Neural crest cell (in vitro differentiated cells): ENCODE measurements around the gene CCDC91. TPM values are rescaled to one million over a fixed set of nuclear protein-coding genes. Genes with fewer than 3 reads are reported as not detected.

Source experiments
- DNase-seq: peaks from one replicate; pipeline ENCODE4 v3.0.0; 2021; ENCODE audit warnings: low read depth, mixed read lengths, low spot score
- H3K27ac Mint-ChIP-seq: one replicate; pipeline ENCODE4 v1.8.0; 2021; ENCODE audit warnings: mild to moderate bottlenecking, mixed read lengths; ENCODE audit not compliant: unreplicated experiment
- H3K27me3 Mint-ChIP-seq: 2 replicates; pipeline ENCODE4 v1.8.0; 2021; ENCODE audit warnings: low read depth, mild to moderate bottlenecking, mixed read lengths
- H3K36me3 Mint-ChIP-seq: 2 replicates; pipeline ENCODE4 v1.8.0; 2021; ENCODE audit warnings: low read depth, mild to moderate bottlenecking, mixed read lengths
- H3K4me1 Mint-ChIP-seq: 2 replicates; pipeline ENCODE4 v1.8.0; 2021; ENCODE audit warnings: mixed read lengths
- H3K4me3 Mint-ChIP-seq: one replicate; pipeline ENCODE4 v1.8.0; 2021; ENCODE audit warnings: mild to moderate bottlenecking, mixed read lengths
- H3K9me3 Mint-ChIP-seq: 2 replicates; pipeline ENCODE4 v1.8.0; 2021; ENCODE audit warnings: mixed read lengths
- CTCF ChIP-seq: fragments of 200-600 bp; sonication (generic); conservative IDR thresholded peaks from 2 replicates; pipeline ENCODE4 v1.5.0; 2021; ENCODE audit warnings: antibody characterized with exemption, mild to moderate bottlenecking
- total RNA-seq: library from RNA; stranded (reverse); gene quantifications from 2 replicates; pipeline ENCODE4 v1.2.1, GENCODE V29; 2021

CCDC91 gene
- total RNA-seq, 1 donor from 2014 or later, result 13.9 TPM

- H3K4me3 Mint-ChIP-seq, result no peak overlapping the region
- no peaks in the 10 kb centered on the region for H3K27me3 Mint-ChIP-seq
- no peaks in the 10 kb centered on the region for H3K9me3 Mint-ChIP-seq
- H3K27ac Mint-ChIP-seq, result no peak overlapping the region
- DNase-seq, result no peak
- no peak for TF ChIP-seq CTCF
- H3K4me1 Mint-ChIP-seq, result no peaks in the 10 kb centered on the region
- no peaks in the 10 kb centered on the region for H3K36me3 Mint-ChIP-seq
These were observed 44.2 kb downstream of the CCDC91 start for GRCh38 chr12:28234444-28234843.

GRCh38 chr12:28235015-28235414 lies 44.8 kb downstream of the CCDC91 start:
- no peak overlapping the region for H3K4me3 Mint-ChIP-seq
- H3K9me3 Mint-ChIP-seq, result no peaks in the 10 kb centered on the region
- no peak for TF ChIP-seq CTCF
- no peaks in the 10 kb centered on the region for H3K36me3 Mint-ChIP-seq
- no peak overlapping the region for H3K27ac Mint-ChIP-seq
- no peaks in the 10 kb centered on the region for H3K27me3 Mint-ChIP-seq
- H3K4me1 Mint-ChIP-seq, result no peaks in the 10 kb centered on the region
- no peak for DNase-seq

GRCh38 chr12:28235985-28236384 lies 45.7 kb downstream of the CCDC91 start:
- no peak for DNase-seq
- no peak overlapping the region for H3K27ac Mint-ChIP-seq
- H3K4me1 Mint-ChIP-seq, result no peaks in the 10 kb centered on the region
- no peak for TF ChIP-seq CTCF
- no peak overlapping the region for H3K4me3 Mint-ChIP-seq
- H3K36me3 Mint-ChIP-seq, result no peaks in the 10 kb centered on the region
- H3K27me3 Mint-ChIP-seq, result no peaks in the 10 kb centered on the region
- no peaks in the 10 kb centered on the region for H3K9me3 Mint-ChIP-seq

- Mint-ChIP-seq H3K36me3 (peaks cover 3% of the 10 kb centered on the region), H3K27ac (no peak overlapping the region), H3K4me1 (peaks cover 5% of the 10 kb centered on the region), H3K4me3 (no peak overlapping the region), H3K9me3 (peaks cover 4% of the 10 kb centered on the region), H3K27me3 (no peaks in the 10 kb centered on the region)
- no peak for DNase-seq
- peak; percentile 35 for TF ChIP-seq CTCF
These were observed 47.2 kb downstream of the CCDC91 start for GRCh38 chr12:28237423-28237822.

- DNase-seq, result no peak
- no peak for TF ChIP-seq CTCF
- Mint-ChIP-seq H3K27me3 (no peaks in the 10 kb centered on the region), H3K4me3 (no peak overlapping the region), H3K9me3 (peaks cover 4% of the 10 kb centered on the region), H3K27ac (no peak overlapping the region), H3K4me1 (peaks cover 5% of the 10 kb centered on the region), H3K36me3 (peaks cover 3% of the 10 kb centered on the region)
These were observed 49.7 kb downstream of the CCDC91 start for GRCh38 chr12:28239918-28240317.

- H3K27ac Mint-ChIP-seq, result no peak overlapping the region
These were observed 50.6 kb downstream of the CCDC91 start for GRCh38 chr12:28240853-28241252.

More at GRCh38 chr12:28240853-28241252, 50.6 kb downstream of the CCDC91 start:
- peaks cover 4% of the 10 kb centered on the region for H3K9me3 Mint-ChIP-seq
- no peak for DNase-seq
- H3K36me3 Mint-ChIP-seq, result peaks cover 3% of the 10 kb centered on the region
- peaks cover 5% of the 10 kb centered on the region for H3K4me1 Mint-ChIP-seq
- no peak for TF ChIP-seq CTCF
- H3K4me3 Mint-ChIP-seq, result no peak overlapping the region
- no peaks in the 10 kb centered on the region for H3K27me3 Mint-ChIP-seq
